BJ (cell line): ENCODE results near the gene ACOX2. TPM values are rescaled to one million over a fixed set of nuclear protein-coding genes. Genes with fewer than 3 reads are reported as not detected.

Experiments
- CTCF ChIA-PET: fragments of 350-600 bp; formaldehyde crosslinking; extraction: SDS; loops from one replicate; lab custom pipeline; 2021; ENCODE audit warnings: antibody characterized with exemption, inconsistent platforms; lab: Yijun Ruan, JAX
- POLR2A ChIA-PET: fragments of 300-600 bp; sonication (Branson Sonifier 250); formaldehyde crosslinking; extraction: SDS; loops from one replicate; lab custom pipeline; 2021; ENCODE audit warnings: antibody characterized with exemption; lab: Charles Lee
- DNase-seq: peaks from one replicate; pipeline ENCODE4 v3.0.0-alpha.2; 2011; ENCODE audit warnings: low read depth
- H3K27me3 ChIP-seq: 2 replicates; pipeline ENCODE4 v1.6.0; 2011; ENCODE audit warnings: low read length; ENCODE audit not compliant: control insufficient read depth, insufficient read depth
- H3K36me3 ChIP-seq: 2 replicates; pipeline ENCODE4 v1.5.1; 2011; ENCODE audit warnings: low read length; ENCODE audit not compliant: control insufficient read depth, insufficient read depth
- H3K4me3 ChIP-seq: 2 replicates; pipeline ENCODE4 v1.5.1; 2011; ENCODE audit warnings: low read depth, mild to moderate bottlenecking, control low read depth, low read length
- polyA plus RNA-seq: library from polyadenylated mRNA; depleted of rRNA; stranded (reverse); fragments of >200 nt; gene quantifications from 2 replicates; pipeline ENCODE4 v1.2.3, GENCODE V29; 2011
- TF ChIP-seq, protein P1 (sequence below): IDR thresholded peaks from 2 replicates; pipeline ENCODE4 v1.5.1; 2011; ENCODE audit warnings: low read depth, mild to moderate bottlenecking, control low read depth, inconsistent platforms, low read length, moderate library complexity; ENCODE audit not compliant: insufficient read depth

Gene ACOX2
- polyA plus RNA-seq, 1 experiment = 39.6 TPM

DNA sequence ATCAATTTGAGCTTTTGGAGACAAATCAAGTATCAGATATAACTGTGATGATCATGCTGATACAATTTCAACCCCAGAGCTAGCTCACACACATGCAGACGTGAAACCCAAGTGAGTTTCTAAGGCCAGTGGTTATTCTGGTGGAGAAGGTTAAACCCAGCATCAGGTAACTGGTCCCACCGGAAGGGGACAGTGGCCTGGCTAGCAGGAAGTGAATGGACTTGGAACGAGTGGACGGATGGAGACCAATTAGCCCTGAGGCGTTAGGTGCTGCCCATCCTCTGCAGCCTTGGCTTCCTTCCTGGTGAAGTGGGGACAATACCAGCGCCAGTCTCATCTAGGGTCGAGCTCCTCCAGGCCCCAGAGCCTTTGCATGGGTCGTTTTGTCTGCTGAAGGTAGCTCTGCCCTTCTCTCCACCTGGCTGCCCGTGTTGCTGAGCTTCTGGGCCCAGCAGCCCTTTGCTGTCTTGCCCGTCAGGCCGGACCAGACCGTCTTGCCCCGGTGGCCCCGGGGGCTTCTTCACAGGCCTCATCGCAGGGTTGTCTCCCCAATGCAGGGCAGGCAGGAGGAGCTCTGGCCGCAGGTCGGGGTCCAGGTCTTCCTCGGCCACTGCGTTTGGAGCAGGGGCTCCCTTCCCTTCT, 46.0 kb downstream of the ACOX2 start:
- no peaks in the 10 kb centered on the region for H3K36me3 ChIP-seq
- TF ChIP-seq, protein P1, sequence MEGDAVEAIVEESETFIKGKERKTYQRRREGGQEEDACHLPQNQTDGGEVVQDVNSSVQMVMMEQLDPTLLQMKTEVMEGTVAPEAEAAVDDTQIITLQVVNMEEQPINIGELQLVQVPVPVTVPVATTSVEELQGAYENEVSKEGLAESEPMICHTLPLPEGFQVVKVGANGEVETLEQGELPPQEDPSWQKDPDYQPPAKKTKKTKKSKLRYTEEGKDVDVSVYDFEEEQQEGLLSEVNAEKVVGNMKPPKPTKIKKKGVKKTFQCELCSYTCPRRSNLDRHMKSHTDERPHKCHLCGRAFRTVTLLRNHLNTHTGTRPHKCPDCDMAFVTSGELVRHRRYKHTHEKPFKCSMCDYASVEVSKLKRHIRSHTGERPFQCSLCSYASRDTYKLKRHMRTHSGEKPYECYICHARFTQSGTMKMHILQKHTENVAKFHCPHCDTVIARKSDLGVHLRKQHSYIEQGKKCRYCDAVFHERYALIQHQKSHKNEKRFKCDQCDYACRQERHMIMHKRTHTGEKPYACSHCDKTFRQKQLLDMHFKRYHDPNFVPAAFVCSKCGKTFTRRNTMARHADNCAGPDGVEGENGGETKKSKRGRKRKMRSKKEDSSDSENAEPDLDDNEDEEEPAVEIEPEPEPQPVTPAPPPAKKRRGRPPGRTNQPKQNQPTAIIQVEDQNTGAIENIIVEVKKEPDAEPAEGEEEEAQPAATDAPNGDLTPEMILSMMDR = no peak
- CTCF ChIA-PET = interaction anchor here (0.7 to 2.9 kb wide), 19 partner anchors 9 to 184 kb away, joined by 3 to 15 read pairs (median 4); partner anchors contain the start of genes ACOX2, HTD2, PDHB and PXK
- H3K4me3 ChIP-seq = peak overlapping the region; percentile 38; the same call in 1 of the 2 replicates
- H3K27me3 ChIP-seq = no peaks in the 10 kb centered on the region; the same call in 1 of the 2 replicates
- POLR2A ChIA-PET = interaction anchor here (0.6 kb wide), 1 partner anchor 160 kb away, joined by 3 read pairs; no protein-coding TSS in a partner anchor
- no peak for DNase-seq

DNA sequence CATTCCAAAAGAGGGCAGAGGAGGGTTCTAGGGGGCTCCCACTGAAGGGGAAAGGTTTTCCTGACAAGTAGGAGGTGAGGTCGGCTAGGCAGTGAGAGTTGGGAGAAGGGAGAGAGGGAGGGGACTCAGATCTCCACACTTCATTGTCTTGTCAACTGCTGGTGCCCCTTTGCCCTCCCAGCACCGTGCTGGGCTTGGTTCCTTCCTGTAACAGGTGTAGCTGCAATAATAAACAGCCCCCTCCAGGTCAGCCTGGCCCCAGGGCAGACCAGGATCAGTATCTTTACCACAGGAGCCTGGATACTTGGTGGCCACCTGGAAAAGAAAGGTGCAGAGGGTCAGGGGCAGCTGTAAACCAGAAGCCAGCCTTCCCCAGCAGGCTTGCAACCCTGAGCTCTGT, 48.0 kb downstream of the ACOX2 start:
- H3K27me3 ChIP-seq = no peaks in the 10 kb centered on the region; the same call in 1 of the 2 replicates
- no peaks in the 10 kb centered on the region for H3K36me3 ChIP-seq
- no peak for DNase-seq
- H3K4me3 ChIP-seq = no peak overlapping the region
- ChIA-PET CTCF (no interaction called here), POLR2A (no interaction called here)
- TF ChIP-seq, protein P1 = no peak

DNA sequence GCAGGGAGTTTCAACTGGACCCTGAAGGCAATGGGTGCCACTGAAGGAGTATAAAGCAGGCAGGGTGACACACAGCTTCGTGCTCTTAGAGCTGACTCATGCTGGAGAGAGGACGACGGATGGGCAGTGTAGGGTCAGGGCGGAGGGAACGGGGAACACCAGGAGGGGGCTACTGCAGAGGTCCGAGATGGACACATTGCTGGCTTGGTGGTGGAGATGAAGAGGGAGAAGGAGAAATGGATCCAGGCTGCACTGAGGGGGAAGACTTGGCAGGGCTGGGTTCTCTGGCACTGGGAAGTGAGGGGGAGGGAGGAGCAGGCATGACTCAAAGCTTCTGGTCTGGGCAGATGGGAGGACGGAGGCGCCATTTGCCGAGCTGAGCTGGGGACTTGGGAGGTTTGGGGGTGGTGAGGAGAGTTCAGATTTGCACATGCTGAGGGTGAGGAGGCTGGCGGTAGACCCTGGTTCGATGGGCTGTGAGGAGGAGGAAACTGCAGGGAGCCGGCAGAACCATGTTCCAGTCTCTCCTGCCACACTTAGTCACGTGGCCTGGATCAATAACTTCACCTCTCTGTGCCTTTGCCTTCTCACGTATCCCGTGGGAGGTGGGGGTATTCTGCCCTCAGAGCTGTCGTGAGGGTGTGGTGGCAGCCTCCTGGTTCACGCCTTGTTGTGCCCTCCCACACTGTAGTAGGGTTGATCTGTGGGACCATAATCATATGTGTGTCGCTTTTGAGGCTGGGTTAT, 49.7 kb downstream of the ACOX2 start:
- CTCF ChIA-PET = interaction anchor here (0.7 to 2.7 kb wide), 5 partner anchors 8 to 181 kb away, joined by 3 to 12 read pairs (median 3); partner anchors contain the start of genes HTD2 and RPP14
- peak; percentile 9 for DNase-seq
- TF ChIP-seq, protein P1 = no peak
- Histone ChIP-seq H3K36me3 (no peaks in the 10 kb centered on the region), H3K27me3 (no peaks in the 10 kb centered on the region; the same call in 1 of the 2 replicates), H3K4me3 (no peak overlapping the region)
- POLR2A ChIA-PET = no interaction called here

DNA sequence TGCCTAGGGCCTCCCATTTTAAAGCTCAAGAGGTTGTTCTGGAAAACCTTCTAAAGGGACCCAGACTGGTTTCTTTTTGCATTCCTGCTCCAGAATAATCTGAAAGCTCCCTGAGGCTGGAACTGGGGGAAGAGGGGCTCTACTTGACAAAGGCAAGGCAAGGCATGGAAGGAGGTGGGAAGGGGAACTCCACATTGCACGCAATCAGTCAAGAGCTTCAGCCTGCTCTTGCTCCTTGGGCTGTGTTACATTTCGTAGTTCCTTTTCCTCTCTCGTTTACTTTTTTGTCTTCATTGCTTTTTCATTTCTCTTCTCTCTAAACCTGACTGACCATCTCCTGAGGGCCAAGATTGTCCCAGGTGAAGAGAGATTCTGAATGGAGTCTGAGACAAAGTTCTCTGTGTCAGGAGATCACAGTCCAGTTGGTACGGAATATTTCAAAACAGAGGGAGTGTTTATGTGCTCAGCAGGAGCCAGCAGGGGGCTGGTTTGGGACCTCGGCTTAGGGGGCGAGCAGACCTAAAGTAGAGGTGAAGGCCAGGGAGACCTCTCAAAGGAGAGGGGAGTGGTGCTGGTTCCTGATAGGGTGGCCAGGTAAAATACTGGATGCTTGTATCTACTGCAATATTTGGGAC, 51.1 kb downstream of the ACOX2 start:
- ChIA-PET CTCF (interaction anchor here (0.6 to 2.7 kb wide), 3 partner anchors 14 to 178 kb away, joined by 3 to 12 read pairs (median 3); partner anchors contain the start of gene PDHB), POLR2A (no interaction called here)

More for the DNA sequence above, 51.1 kb downstream of the ACOX2 start:
- H3K36me3 ChIP-seq = no peaks in the 10 kb centered on the region
- H3K4me3 ChIP-seq = no peak overlapping the region
- no peaks in the 10 kb centered on the region; the same call in 1 of the 2 replicates for H3K27me3 ChIP-seq
- TF ChIP-seq, protein P1 = no peak
- no peak for DNase-seq
